Activated naive CD4-positive, alpha-beta T cell (primary cell): ENCODE measurements around the gene ZBTB7A.

Experiments used
- DNase-seq, 4 experiments: peaks; one replicate each; lab custom pipeline; 2025; lab: John Stamatoyannopoulos, UW

Gene ZBTB7A

GRCh38 chr19:4068047-4068966, 1.6 kb upstream of the ZBTB7A start:
- DNase-seq = no peak

GRCh38 chr19:4067396-4068046, 822 bp upstream of the ZBTB7A start:
- DNase-seq = peak in 2 of 4 experiments; percentile 66 to 70

GRCh38 chr19:4066176-4066606, 508 bp downstream of the ZBTB7A start:
- DNase-seq = peak in 2 of 4 experiments; percentile 59 to 72

- peak; percentile 84 to 97 (median 90) for DNase-seq
Measured at GRCh38 chr19:4065430-4066175, 1.1 kb downstream of the ZBTB7A start.

- DNase-seq = peak in 1 of 4 experiments; percentile 35
Measured at GRCh38 chr19:4064496-4065260, 2.0 kb downstream of the ZBTB7A start.

- no peak for DNase-seq
Measured at GRCh38 chr19:4064149-4064495, 2.6 kb downstream of the ZBTB7A start.

GRCh38 chr19:4063369-4064148, 3.1 kb downstream of the ZBTB7A start:
- DNase-seq = no peak

- no peak for DNase-seq
Measured at GRCh38 chr19:4062419-4063368, 4.0 kb downstream of the ZBTB7A start.

- DNase-seq = no peak
Measured at GRCh38 chr19:4061683-4062418, 4.8 kb downstream of the ZBTB7A start.

GRCh38 chr19:4061178-4061682, 5.5 kb downstream of the ZBTB7A start:
- DNase-seq = no peak

GRCh38 chr19:4060621-4061177, 6.0 kb downstream of the ZBTB7A start:
- no peak for DNase-seq

- DNase-seq = no peak
Measured at GRCh38 chr19:4059891-4060620, 6.6 kb downstream of the ZBTB7A start.

- DNase-seq = no peak
Measured at GRCh38 chr19:4059453-4059871, 7.2 kb downstream of the ZBTB7A start.

- no peak for DNase-seq
Measured at GRCh38 chr19:4058693-4059452, 7.8 kb downstream of the ZBTB7A start.

- no peak for DNase-seq
Measured at GRCh38 chr19:4057931-4058692, 8.6 kb downstream of the ZBTB7A start.

- DNase-seq = no peak
Measured at GRCh38 chr19:4055209-4055552, 11.5 kb downstream of the ZBTB7A start.
